ENCODE measurements around the gene LRRC56.
"Not testable (repeated sequence)": the region's sequence is repeated elsewhere in the genome, so short reads cannot be mapped to it uniquely, and the experiment has no call there.

The LRRC56 gene

GRCh38 chr11:501683-502287, 35.5 kb upstream of the LRRC56 start:
- DNase-seq: no peak

- no peak for DNase-seq
Observed at GRCh38 chr11:502288-503178, 34.8 kb upstream of the LRRC56 start.

- no peak for DNase-seq
Observed at GRCh38 chr11:503179-503981, 33.9 kb upstream of the LRRC56 start.

- DNase-seq: peak; percentile 26
Observed at GRCh38 chr11:504053-504993, 33.0 kb upstream of the LRRC56 start.

- DNase-seq: no peak
Observed at GRCh38 chr11:504994-505344, 32.4 kb upstream of the LRRC56 start.

GRCh38 chr11:506238-506994, 30.9 kb upstream of the LRRC56 start:
- peak; percentile 96 for DNase-seq

GRCh38 chr11:506995-507726, 30.2 kb upstream of the LRRC56 start, which contains the start of gene RNH1:
RNH1 (minus strand) TSS chr11:507242; CDS start chr11:502162, 5,080 bp downstream.
- DNase-seq: peak; percentile 92

GRCh38 chr11:507727-508515, 29.4 kb upstream of the LRRC56 start:
- DNase-seq: no peak

- no peak for DNase-seq
Observed at GRCh38 chr11:508956-509355, 28.4 kb upstream of the LRRC56 start.

GRCh38 chr11:512761-513595, 24.3 kb upstream of the LRRC56 start:
- no peak for DNase-seq

- DNase-seq: no peak
Observed at GRCh38 chr11:514606-515005, 22.7 kb upstream of the LRRC56 start.

GRCh38 chr11:515131-515530, 22.2 kb upstream of the LRRC56 start:
- DNase-seq: no peak

- no peak for DNase-seq
Observed at GRCh38 chr11:516400-516799, 20.9 kb upstream of the LRRC56 start.

- DNase-seq: not testable (repeated sequence)
Observed at GRCh38 chr11:516918-517685, 20.2 kb upstream of the LRRC56 start.

GRCh38 chr11:518463-519202, 18.7 kb upstream of the LRRC56 start:
- DNase-seq: peak; percentile 89

GRCh38 chr11:520428-521176, 16.7 kb upstream of the LRRC56 start:
- DNase-seq: no peak

All from fibroblast of skin of back (primary cell).